Vagina (tissue), 2 donors: ENCODE measurements around the gene TCEANC. TPM values are rescaled to one million over a fixed set of nuclear protein-coding genes. Genes with fewer than 3 reads are reported as not detected.

ENCODE experiments used
- DNase-seq, 2 donors: peaks; one replicate each; pipeline ENCODE4 v3.0.0-alpha.2; 2017; ENCODE audit errors: extremely low spot score in 2 of 2
- H3K27ac ChIP-seq: fragments of 200-600 bp; sonication (generic); one replicate; pipeline ENCODE4 v1.5.1; 2019
- H3K27me3 ChIP-seq: fragments of 200-600 bp; sonication (generic); one replicate; pipeline ENCODE4 v1.5.1; 2019
- H3K36me3 ChIP-seq, 2 donors: fragments of 200-600 bp; sonication (generic); one replicate each; pipeline ENCODE4 v1.5.1; 2017 to 2019
- H3K4me1 ChIP-seq: fragments of 200-600 bp; sonication (generic); one replicate; pipeline ENCODE4 v1.5.1; 2019
- H3K4me3 ChIP-seq, 2 donors: fragments of 200-600 bp; sonication (generic); 1 replicate in 1 of 2; 2 replicates in 1 of 2; pipeline ENCODE4 v1.5.1; 2016 to 2019
- H3K9me3 ChIP-seq: fragments of 200-600 bp; sonication (generic); one replicate; pipeline ENCODE4 v1.5.1; 2019
- POLR2A ChIP-seq, 2 donors: fragments of 450-650 bp; IDR thresholded peaks; one replicate each; pipeline ENCODE4 v1.6.1; 2017; ENCODE audit warnings: antibody characterized with exemption in 2 of 2, mild to moderate bottlenecking in 2 of 2, moderate library complexity in 2 of 2
- POLR2AphosphoS5 ChIP-seq, 2 donors: sonication (generic); formaldehyde crosslinking; IDR thresholded peaks; one replicate each; pipeline ENCODE4 v1.9.0; 2017; ENCODE audit warnings: antibody characterized with exemption in 2 of 2, mild to moderate bottlenecking in 2 of 2, low read depth in 1 of 2; ENCODE audit not compliant: insufficient read depth in 1 of 2
- intact Hi-C: fragments of 100-400 bp; cut with DNase I; formaldehyde crosslinking; loops from one replicate; pipeline ENCODE4 v1.15.1; 2023
- total RNA-seq: library from RNA; depleted of rRNA; stranded (reverse); fragments of >200 nt; gene quantifications from one replicate; pipeline ENCODE4 v1.2.3, GENCODE V29; 2016
- TF ChIP-seq, protein P1 (sequence below), 3 experiments: fragments of 450-650 bp in 2 of 3; fragments of 200-600 bp in 1 of 3; sonication (generic) in 1 of 3; IDR thresholded peaks; one replicate each; pipeline ENCODE4 v1.5.1; 2017 to 2019; ENCODE audit warnings: antibody characterized with exemption in 3 of 3, mild to moderate bottlenecking in 2 of 3, moderate library complexity in 2 of 3

TCEANC gene
- total RNA-seq, 1 donor from 2014 or later = 3.2 TPM

DNA sequence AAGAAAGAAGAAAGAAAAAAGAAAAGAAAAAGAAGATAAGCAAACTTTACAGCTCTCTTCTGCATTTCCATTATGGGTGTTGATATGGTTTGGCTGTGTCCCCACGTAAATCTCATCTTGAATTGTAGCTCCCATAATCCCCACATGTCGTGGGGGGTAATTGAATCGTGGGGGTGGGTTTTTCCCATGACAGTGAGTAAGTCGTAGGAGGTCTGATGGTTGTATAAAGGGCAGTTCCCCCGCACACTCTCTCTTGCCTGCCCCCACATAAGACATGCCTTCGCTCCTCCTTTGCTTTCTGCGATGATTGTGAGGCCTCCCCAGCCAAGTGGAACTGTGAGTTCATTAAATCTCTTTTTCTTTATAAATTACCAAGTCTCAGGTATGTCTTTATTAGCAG lies 28.7 kb downstream of the TCEANC start:
- no peak overlapping the region for H3K4me3 ChIP-seq
- intact Hi-C loops = no loop called here
- TF ChIP-seq POLR2AphosphoS5 (IDR thresholded peaks at IDR 0.05; ENCODE audit: insufficient read depth in 1 of 2, low read depth in 1 of 2) = no peak
- TF ChIP-seq, protein P1, sequence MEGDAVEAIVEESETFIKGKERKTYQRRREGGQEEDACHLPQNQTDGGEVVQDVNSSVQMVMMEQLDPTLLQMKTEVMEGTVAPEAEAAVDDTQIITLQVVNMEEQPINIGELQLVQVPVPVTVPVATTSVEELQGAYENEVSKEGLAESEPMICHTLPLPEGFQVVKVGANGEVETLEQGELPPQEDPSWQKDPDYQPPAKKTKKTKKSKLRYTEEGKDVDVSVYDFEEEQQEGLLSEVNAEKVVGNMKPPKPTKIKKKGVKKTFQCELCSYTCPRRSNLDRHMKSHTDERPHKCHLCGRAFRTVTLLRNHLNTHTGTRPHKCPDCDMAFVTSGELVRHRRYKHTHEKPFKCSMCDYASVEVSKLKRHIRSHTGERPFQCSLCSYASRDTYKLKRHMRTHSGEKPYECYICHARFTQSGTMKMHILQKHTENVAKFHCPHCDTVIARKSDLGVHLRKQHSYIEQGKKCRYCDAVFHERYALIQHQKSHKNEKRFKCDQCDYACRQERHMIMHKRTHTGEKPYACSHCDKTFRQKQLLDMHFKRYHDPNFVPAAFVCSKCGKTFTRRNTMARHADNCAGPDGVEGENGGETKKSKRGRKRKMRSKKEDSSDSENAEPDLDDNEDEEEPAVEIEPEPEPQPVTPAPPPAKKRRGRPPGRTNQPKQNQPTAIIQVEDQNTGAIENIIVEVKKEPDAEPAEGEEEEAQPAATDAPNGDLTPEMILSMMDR (IDR thresholded peaks at IDR 0.05) = no peak
- TF ChIP-seq POLR2A (IDR thresholded peaks at IDR 0.05) = no peak
- no peaks in the 10 kb centered on the region for H3K9me3 ChIP-seq
- H3K36me3 ChIP-seq = no peaks in the 10 kb centered on the region
- no peak overlapping the region for H3K27ac ChIP-seq
- no peaks in the 10 kb centered on the region for H3K4me1 ChIP-seq
- H3K27me3 ChIP-seq = no peaks in the 10 kb centered on the region
- no peak for DNase-seq

DNA sequence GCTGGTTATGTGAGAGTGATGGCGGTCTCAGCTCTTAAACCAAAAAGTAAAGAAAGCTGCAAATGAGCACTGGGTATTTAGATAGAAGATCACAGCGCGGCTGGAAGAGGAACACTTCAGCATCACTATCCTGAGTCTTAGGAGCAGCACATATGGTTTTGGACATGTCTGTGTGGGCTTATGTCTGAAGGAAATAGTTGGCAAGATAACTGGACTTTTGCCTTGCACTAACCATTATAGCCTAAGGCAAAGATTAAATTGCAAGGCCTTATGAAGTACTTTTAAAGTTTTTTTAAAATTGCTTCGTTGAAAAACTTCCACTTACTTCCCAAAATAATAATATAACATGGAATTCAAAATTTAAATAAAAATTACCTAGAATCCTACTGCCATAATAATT lies 31.4 kb downstream of the TCEANC start:
- TF ChIP-seq POLR2A (IDR thresholded peaks at IDR 0.05) = no peak
- TF ChIP-seq, protein P1 (IDR thresholded peaks at IDR 0.05) = no peak
- no peak for TF ChIP-seq POLR2AphosphoS5 (IDR thresholded peaks at IDR 0.05; ENCODE audit: insufficient read depth in 1 of 2, low read depth in 1 of 2)
- Histone ChIP-seq H3K36me3 (no peaks in the 10 kb centered on the region), H3K9me3 (no peaks in the 10 kb centered on the region), H3K4me1 (no peaks in the 10 kb centered on the region), H3K4me3 (no peak overlapping the region), H3K27ac (no peak overlapping the region), H3K27me3 (no peaks in the 10 kb centered on the region)
- intact Hi-C loops = no loop called here
- no peak for DNase-seq

DNA sequence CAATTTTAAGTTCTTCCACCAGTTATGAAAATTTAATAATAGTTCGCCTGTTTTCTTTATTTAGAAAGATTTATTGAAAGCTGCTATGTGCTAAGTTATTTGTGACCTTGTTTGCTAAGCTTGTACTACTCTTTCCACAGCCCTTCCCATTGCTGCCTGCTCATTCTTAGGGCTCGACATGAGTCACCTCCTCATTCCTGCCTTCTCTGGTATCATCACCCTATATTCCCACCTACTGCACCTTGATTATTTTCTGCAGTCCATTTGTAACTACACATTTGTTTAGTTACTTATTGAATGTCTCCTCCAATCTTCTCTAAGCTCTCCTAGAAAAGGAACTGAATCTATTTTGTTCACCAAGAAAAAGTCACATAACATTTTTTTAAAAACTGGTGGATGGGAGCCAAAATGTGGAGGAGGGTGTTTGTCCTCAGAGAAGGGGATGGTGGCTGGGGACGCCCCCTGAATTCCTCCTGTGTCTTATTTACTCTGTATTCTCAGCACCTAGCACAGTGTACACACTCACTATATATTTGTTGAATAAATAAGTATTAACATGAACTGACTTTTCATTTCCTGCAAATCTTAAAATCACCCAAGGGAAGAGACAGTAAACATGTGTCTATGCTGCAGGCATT lies 32.3 kb downstream of the TCEANC start:
- no peak for DNase-seq
- Histone ChIP-seq H3K27ac (no peak overlapping the region), H3K27me3 (no peaks in the 10 kb centered on the region), H3K9me3 (no peaks in the 10 kb centered on the region), H3K4me1 (no peaks in the 10 kb centered on the region), H3K36me3 (no peaks in the 10 kb centered on the region), H3K4me3 (no peak overlapping the region)
- intact Hi-C loops = no loop called here
- no peak for TF ChIP-seq POLR2AphosphoS5 (IDR thresholded peaks at IDR 0.05; ENCODE audit: insufficient read depth in 1 of 2, low read depth in 1 of 2)
- TF ChIP-seq POLR2A (IDR thresholded peaks at IDR 0.05) = no peak
- TF ChIP-seq, protein P1 (IDR thresholded peaks at IDR 0.05) = no peak

DNA sequence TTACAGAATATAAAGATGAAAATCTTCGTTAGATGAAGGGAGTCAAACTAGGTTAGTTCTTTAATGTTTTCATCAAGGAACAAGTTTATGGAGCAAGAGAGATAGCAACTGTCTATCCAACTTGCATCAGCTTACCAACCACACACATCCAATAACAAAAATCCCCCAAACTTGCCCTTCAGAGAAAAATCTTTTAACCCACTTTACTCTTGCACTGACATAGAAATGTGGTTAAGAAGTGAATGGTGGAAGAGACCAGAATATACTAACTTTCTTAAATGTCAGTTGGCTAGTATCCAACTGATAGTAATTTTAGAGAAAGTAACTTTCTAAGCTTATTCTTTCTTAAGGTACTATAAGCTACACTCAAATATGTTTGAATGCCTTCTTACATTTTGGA lies 34.3 kb downstream of the TCEANC start:
- Histone ChIP-seq H3K4me3 (no peak overlapping the region), H3K4me1 (peaks cover 10% of the 10 kb centered on the region), H3K9me3 (no peaks in the 10 kb centered on the region), H3K36me3 (no peaks in the 10 kb centered on the region), H3K27me3 (no peaks in the 10 kb centered on the region), H3K27ac (no peak overlapping the region)
- no peak for TF ChIP-seq POLR2AphosphoS5 (IDR thresholded peaks at IDR 0.05; ENCODE audit: insufficient read depth in 1 of 2, low read depth in 1 of 2)
- TF ChIP-seq, protein P1 (IDR thresholded peaks at IDR 0.05) = no peak
- no peak for TF ChIP-seq POLR2A (IDR thresholded peaks at IDR 0.05)
- no peak for DNase-seq
- intact Hi-C loops = no loop called here

DNA sequence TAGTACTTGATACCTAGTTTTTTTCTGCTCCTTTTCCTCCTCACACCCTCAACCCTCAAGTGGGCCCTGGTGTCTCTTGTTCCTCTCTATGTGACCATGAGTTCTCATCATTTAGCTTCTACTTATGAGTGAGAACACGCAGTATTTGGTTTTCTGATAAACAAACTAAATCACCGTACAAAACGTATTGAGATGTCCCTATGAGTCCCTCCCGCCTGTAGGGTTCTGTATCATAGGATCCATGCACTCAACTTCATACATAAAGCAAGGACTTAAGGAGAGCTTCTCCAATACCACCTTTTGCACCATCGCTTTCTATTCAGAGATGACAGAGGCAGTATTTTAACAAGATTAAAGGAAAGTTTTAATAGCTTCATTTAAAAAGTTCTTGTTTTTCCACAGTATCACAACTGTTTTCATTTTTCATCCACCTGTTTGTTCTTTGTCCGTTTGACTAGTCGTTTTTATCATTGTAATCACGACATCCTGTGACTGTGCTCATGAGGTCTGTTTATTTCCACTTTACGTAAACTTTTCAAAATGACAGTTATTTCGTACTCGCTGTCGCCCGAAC lies 35.5 kb downstream of the TCEANC start:
- Histone ChIP-seq H3K9me3 (no peaks in the 10 kb centered on the region), H3K4me1 (peaks cover 21% of the 10 kb centered on the region), H3K4me3 (peak overlapping the region; percentile 60 to 74), H3K27me3 (no peaks in the 10 kb centered on the region), H3K36me3 (no peaks in the 10 kb centered on the region), H3K27ac (peak overlapping the region; percentile 82)
- DNase-seq = no peak
- no peak for TF ChIP-seq POLR2A (IDR thresholded peaks at IDR 0.05)
- TF ChIP-seq, protein P1 (IDR thresholded peaks at IDR 0.05) = no peak
- no peak for TF ChIP-seq POLR2AphosphoS5 (IDR thresholded peaks at IDR 0.05; ENCODE audit: insufficient read depth in 1 of 2, low read depth in 1 of 2)
- intact Hi-C loops = no loop called here
